T-helper 2 cell treated with Interferon-gamma antibody and Interleukin-4, amounts not matched to agents 100 ng/mL and 5 ng/mL, for 36 hours (primary cell): ENCODE results near the gene AGPAT4. TPM values are rescaled to one million over a fixed set of nuclear protein-coding genes. Genes with fewer than 3 reads are reported as not detected.

Experiments used
- intact Hi-C: fragments of 100-400 bp; cut with micrococcal nuclease; formaldehyde crosslinking; loops from one replicate; pipeline ENCODE4 v1.15.1; 2023
- total RNA-seq: library from RNA; stranded (reverse); gene quantifications from 2 replicates; pipeline ENCODE4 v1.2.3, GENCODE V29; 2022

Gene AGPAT4
- total RNA-seq, 1 donor from 2014 or later: 12.5 TPM

- intact Hi-C loops: no loop called here
Observed at GRCh38 chr6:161284653-161285052, 10.8 kb upstream of the AGPAT4 start.

GRCh38 chr6:161281092-161281491, 7.2 kb upstream of the AGPAT4 start:
- intact Hi-C loops: no loop called here

GRCh38 chr6:161279677-161280415, 6.0 kb upstream of the AGPAT4 start:
- intact Hi-C loops: no loop called here

- intact Hi-C loops: no loop called here
Observed at GRCh38 chr6:161276605-161277155, 2.8 kb upstream of the AGPAT4 start.

GRCh38 chr6:161274898-161275297, 1.0 kb upstream of the AGPAT4 start:
- intact Hi-C loops: loop anchor here (1.0 to 5.0 kb wide), 5 partner anchors 49 to 1488 kb away; partner anchors contain the start of gene TCP1

GRCh38 chr6:161274488-161274858, 612 bp upstream of the AGPAT4 start:
- intact Hi-C loops: loop anchor here (1.0 to 5.0 kb wide), 5 partner anchors 48 to 1487 kb away; partner anchors contain the start of gene TCP1

- intact Hi-C loops: loop anchor here (5.0 kb wide), 2 partner anchors 161 to 1486 kb away; partner anchors contain the start of gene TCP1
Observed at GRCh38 chr6:161273274-161273751, 548 bp downstream of the AGPAT4 start.

- intact Hi-C loops: loop anchor here (5.0 kb wide), 2 partner anchors 160 to 1485 kb away; partner anchors contain the start of gene TCP1
Observed at GRCh38 chr6:161272635-161273273, 1.1 kb downstream of the AGPAT4 start.

- intact Hi-C loops: loop anchor here (5.0 kb wide), 2 partner anchors 159 to 1484 kb away; partner anchors contain the start of gene TCP1
Observed at GRCh38 chr6:161271343-161272030, 2.4 kb downstream of the AGPAT4 start.

GRCh38 chr6:161270116-161270515, 3.7 kb downstream of the AGPAT4 start:
- intact Hi-C loops: loop anchor here (5.0 kb wide), 2 partner anchors 158 to 1483 kb away; partner anchors contain the start of gene TCP1

- intact Hi-C loops: no loop called here
Observed at GRCh38 chr6:161269310-161269709, 4.6 kb downstream of the AGPAT4 start.

GRCh38 chr6:161268531-161269210, 5.2 kb downstream of the AGPAT4 start:
- intact Hi-C loops: no loop called here

- intact Hi-C loops: no loop called here
Observed at GRCh38 chr6:161266513-161267230, 7.2 kb downstream of the AGPAT4 start.

- intact Hi-C loops: no loop called here
Observed at GRCh38 chr6:161265975-161266374, 7.9 kb downstream of the AGPAT4 start.

GRCh38 chr6:161265554-161265953, 8.3 kb downstream of the AGPAT4 start:
- intact Hi-C loops: no loop called here

- intact Hi-C loops: no loop called here
Observed at GRCh38 chr6:161264181-161264580, 9.7 kb downstream of the AGPAT4 start.

- intact Hi-C loops: no loop called here
Observed at GRCh38 chr6:161261816-161262215, 12.0 kb downstream of the AGPAT4 start.

GRCh38 chr6:161261325-161261724, 12.5 kb downstream of the AGPAT4 start:
- intact Hi-C loops: no loop called here

GRCh38 chr6:161259302-161259701, 14.6 kb downstream of the AGPAT4 start:
- intact Hi-C loops: no loop called here

GRCh38 chr6:161257793-161258457, 15.9 kb downstream of the AGPAT4 start:
- intact Hi-C loops: no loop called here
